NB4 (cell line): Measurements from ENCODE around the gene RASSF4.

ENCODE experiments used
- CTCF ChIP-seq: IDR thresholded peaks from one replicate; pipeline ENCODE4 v1.5.1; 2012; ENCODE audit warnings: low read depth, low read length
- POLR2A ChIP-seq: IDR thresholded peaks from 2 replicates; pipeline ENCODE4 v1.6.1; 2011; ENCODE audit warnings: mild to moderate bottlenecking; ENCODE audit not compliant: insufficient read length; ENCODE audit errors: extremely low read depth
- TF ChIP-seq, protein P1 (sequence below): IDR thresholded peaks from 2 replicates; pipeline ENCODE4 v1.6.1; 2011; ENCODE audit warnings: low read depth, low read length

GRCh38 chr10:44934416-44935200 lies 25.0 kb upstream of the RASSF4 start:
- TF ChIP-seq CTCF, result no peak
- no peak for TF ChIP-seq POLR2A
- TF ChIP-seq, protein P1, sequence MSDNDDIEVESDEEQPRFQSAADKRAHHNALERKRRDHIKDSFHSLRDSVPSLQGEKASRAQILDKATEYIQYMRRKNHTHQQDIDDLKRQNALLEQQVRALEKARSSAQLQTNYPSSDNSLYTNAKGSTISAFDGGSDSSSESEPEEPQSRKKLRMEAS, result no peak
